Measurements from ENCODE around the gene C3orf70. TPM values are rescaled to one million over a fixed set of nuclear protein-coding genes. Genes with fewer than 3 reads are reported as not detected.

Gene C3orf70
- total and polyA plus RNA-seq, 2 of the 8 experiments (the other 6 are each of a cell fraction or from before 2014, with no cell fraction given) = 1.7 to 2.0 TPM

GRCh38 chr3:185149591-185149990 lies 3.3 kb downstream of the C3orf70 start:
- H3K23me2 ChIP-seq (ENCODE audit: low read depth, low read length) = peaks cover 14% of the 10 kb centered on the region
- no peak overlapping the region for H4K91ac ChIP-seq (replicated peaks; ENCODE audit: insufficient read length, low read length)
- WGBS, 2 experiments (ENCODE audit: extremely low coverage in 1 of 2, insufficient coverage in 1 of 2, insufficient read length in 1 of 2, insufficient replicate concordance in 2 of 2, low coverage in 1 of 2, low lambda C conversion rate in 2 of 2, missing lambda C conversion rate in 1 of 2) = 80% methylated on average over 3 of the region's 3 CpGs; no CpG with 5 or more reads in 1 of the 2 experiments
- ChIA-PET POLR2A (ENCODE audit: partially characterized antibody) (interaction anchor here (0.6 kb wide), 1 partner anchor 631 kb away, joined by 3 read pairs; no protein-coding TSS in a partner anchor), CTCF (ENCODE audit: partially characterized antibody) (interaction anchor here (0.7 to 1.7 kb wide), 3 partner anchors 29 to 46 kb away, joined by 3 to 4 read pairs (median 3); no protein-coding TSS in a partner anchor)
- H3K23ac ChIP-seq (ENCODE audit: insufficient read length) = no peak overlapping the region
- DNase-seq (ENCODE audit: low read depth in 1 of 2, low spot score in 2 of 2) (no peak), FAIRE-seq (no peak)
- no peak overlapping the region for H3K56ac ChIP-seq (replicated peaks; ENCODE audit: insufficient read length, low read depth, low read length)
- H2BK20ac ChIP-seq (ENCODE audit: low read length) = no peak overlapping the region
- no peak overlapping the region for H2BK12ac ChIP-seq (ENCODE audit: low read depth, low read length)
- H3K18ac ChIP-seq (ENCODE audit: extremely low read depth, low read length) = no peak overlapping the region
- no peaks in the 10 kb centered on the region for H3K36me3 ChIP-seq (ENCODE audit: control insufficient read depth in 2 of 4, insufficient read depth in 4 of 4, low read length in 3 of 4)
- no peak overlapping the region for H3K9ac ChIP-seq (replicated peaks in 1 of 4; ENCODE audit: extremely low read depth in 1 of 4, low read depth in 3 of 4, low read length in 3 of 4)
- no peak overlapping the region for H2BK120ac ChIP-seq (replicated peaks; ENCODE audit: low read depth, low read length)
- H3K14ac ChIP-seq (ENCODE audit: insufficient read length) = no peak overlapping the region
- H3K4me1 ChIP-seq (replicated peaks in 1 of 4; ENCODE audit: control insufficient read depth in 3 of 4, insufficient read depth in 4 of 4, low read length in 3 of 4) = peaks cover 4 to 9% (median 6%) of the 10 kb centered on the region in 4 experiments; a peak in 6 of 7 replicates
- H4K5ac ChIP-seq (ENCODE audit: insufficient read length, low read depth, low read length) = no peak overlapping the region
- H3K4ac ChIP-seq (replicated peaks; ENCODE audit: insufficient read length, low read depth, low read length) = no peak overlapping the region
- no peaks in the 10 kb centered on the region for H3K9me3 ChIP-seq (ENCODE audit: insufficient read depth in 2 of 2, low read depth in 1 of 2, low read length in 1 of 2)
- H3K27ac ChIP-seq (ENCODE audit: low read depth, low read length) = no peak overlapping the region
- H2BK5ac ChIP-seq (ENCODE audit: low read depth, low read length) = no peak overlapping the region
- H3K79me1 ChIP-seq (ENCODE audit: low read depth, low read length) = no peaks in the 10 kb centered on the region
- no peak overlapping the region for H2AK5ac ChIP-seq (ENCODE audit: low read depth, low read length)
- no peak overlapping the region for H4K8ac ChIP-seq (ENCODE audit: extremely low read depth, insufficient read depth, low read length)
- no peak overlapping the region for H2AFZ ChIP-seq (ENCODE audit: low read length)
- H2BK15ac ChIP-seq (ENCODE audit: low read length) = no peak overlapping the region
- no peaks in the 10 kb centered on the region for H3K79me2 ChIP-seq (ENCODE audit: control insufficient read depth in 1 of 2, insufficient read depth in 2 of 2, low read length in 2 of 2)
- H3K4me3 ChIP-seq (ENCODE audit: extremely low read depth in 1 of 4, insufficient read depth in 2 of 4, low read depth in 3 of 4, low read length in 4 of 4) = no peak overlapping the region
- peaks cover 3 to 9% of the 10 kb centered on the region in 2 experiments for H4K20me1 ChIP-seq (replicated peaks in 1 of 2; ENCODE audit: control insufficient read depth in 1 of 2, insufficient read depth in 2 of 2, low read length in 2 of 2)
- H3K4me2 ChIP-seq (ENCODE audit: insufficient read depth in 1 of 2, low read depth in 2 of 2, low read length in 2 of 2) = no peak overlapping the region
- H3K27me3 ChIP-seq (replicated peaks in 1 of 4; ENCODE audit: control insufficient read depth in 3 of 4, extremely low read depth in 1 of 4, insufficient read depth in 3 of 4, low read length in 3 of 4) = peaks cover 0 to 29% (median 19%) of the 10 kb centered on the region in 4 experiments; a peak in 6 of 7 replicates
- TF ChIP-seq YY1 (IDR thresholded peaks at IDR 0.05; ENCODE audit: low read depth, low read length) (no peak), ASH2L (IDR thresholded peaks at IDR 0.05; ENCODE audit: low read length) (no peak), POU5F1 (IDR thresholded peaks at IDR 0.05; ENCODE audit: low read depth, low read length) (no peak), CEBPB (IDR thresholded peaks at IDR 0.05; ENCODE audit: low read depth, low read length) (no peak), CREB1 (IDR thresholded peaks at IDR 0.05) (no peak), GABPA (IDR thresholded peaks at IDR 0.05; ENCODE audit: borderline replicate concordance, insufficient read depth, low read length) (no peak), SP2 (IDR thresholded peaks at IDR 0.05; ENCODE audit: low read length) (no peak), CBX8 (IDR thresholded peaks at IDR 0.05; ENCODE audit: borderline replicate concordance, low read depth, low read length) (no peak), CHD2 (IDR thresholded peaks at IDR 0.05; ENCODE audit: low read length) (no peak), POLR2A (IDR thresholded peaks at IDR 0.05; ENCODE audit: control extremely low read depth in 1 of 2, low read depth in 2 of 2, low read length in 2 of 2) (no peak), SP4 (IDR thresholded peaks at IDR 0.05; ENCODE audit: low read length) (no peak), EP300 (IDR thresholded peaks at IDR 0.05; ENCODE audit: borderline replicate concordance in 1 of 2, low read depth in 2 of 2, low read length in 2 of 2) (no peak), NRF1 (IDR thresholded peaks at IDR 0.05; ENCODE audit: low read depth, low read length) (no peak), KDM4A (IDR thresholded peaks at IDR 0.05; ENCODE audit: low read depth, low read length, severe bottlenecking) (no peak)
- TF ChIP-seq, protein P1, sequence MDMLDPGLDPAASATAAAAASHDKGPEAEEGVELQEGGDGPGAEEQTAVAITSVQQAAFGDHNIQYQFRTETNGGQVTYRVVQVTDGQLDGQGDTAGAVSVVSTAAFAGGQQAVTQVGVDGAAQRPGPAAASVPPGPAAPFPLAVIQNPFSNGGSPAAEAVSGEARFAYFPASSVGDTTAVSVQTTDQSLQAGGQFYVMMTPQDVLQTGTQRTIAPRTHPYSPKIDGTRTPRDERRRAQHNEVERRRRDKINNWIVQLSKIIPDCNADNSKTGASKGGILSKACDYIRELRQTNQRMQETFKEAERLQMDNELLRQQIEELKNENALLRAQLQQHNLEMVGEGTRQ (IDR thresholded peaks at IDR 0.05; ENCODE audit: low read length) = no peak
